ENCODE results near the gene LEFTY2.

- TF ChIP-seq SETDB1 (IDR thresholded peaks at IDR 0.05; ENCODE audit: insufficient read length, low read length), result no peak
- TF ChIP-seq EGR2 (tag by site-specific recombination; IDR thresholded peaks at IDR 0.05; ENCODE audit: low read depth), result no peak
- TF ChIP-seq ZNF501 (tag by site-specific recombination; IDR thresholded peaks at IDR 0.05), result no peak
- no peak for TF ChIP-seq FEZF1 (tag by site-specific recombination; IDR thresholded peaks at IDR 0.05)
- no peak for TF ChIP-seq CTCF (tag by site-specific recombination; IDR thresholded peaks at IDR 0.05)
- TF ChIP-seq ZNF394 (tag by site-specific recombination; IDR thresholded peaks at IDR 0.05; ENCODE audit: borderline replicate concordance), result no peak
- TF ChIP-seq HOXA7 (CRISPR knock-in tag; IDR thresholded peaks at IDR 0.05; ENCODE audit: borderline replicate concordance), result no peak
- TF ChIP-seq KLF9 (tag by site-specific recombination; IDR thresholded peaks at IDR 0.05; ENCODE audit: low read depth), result no peak
- TF ChIP-seq, protein P1, sequence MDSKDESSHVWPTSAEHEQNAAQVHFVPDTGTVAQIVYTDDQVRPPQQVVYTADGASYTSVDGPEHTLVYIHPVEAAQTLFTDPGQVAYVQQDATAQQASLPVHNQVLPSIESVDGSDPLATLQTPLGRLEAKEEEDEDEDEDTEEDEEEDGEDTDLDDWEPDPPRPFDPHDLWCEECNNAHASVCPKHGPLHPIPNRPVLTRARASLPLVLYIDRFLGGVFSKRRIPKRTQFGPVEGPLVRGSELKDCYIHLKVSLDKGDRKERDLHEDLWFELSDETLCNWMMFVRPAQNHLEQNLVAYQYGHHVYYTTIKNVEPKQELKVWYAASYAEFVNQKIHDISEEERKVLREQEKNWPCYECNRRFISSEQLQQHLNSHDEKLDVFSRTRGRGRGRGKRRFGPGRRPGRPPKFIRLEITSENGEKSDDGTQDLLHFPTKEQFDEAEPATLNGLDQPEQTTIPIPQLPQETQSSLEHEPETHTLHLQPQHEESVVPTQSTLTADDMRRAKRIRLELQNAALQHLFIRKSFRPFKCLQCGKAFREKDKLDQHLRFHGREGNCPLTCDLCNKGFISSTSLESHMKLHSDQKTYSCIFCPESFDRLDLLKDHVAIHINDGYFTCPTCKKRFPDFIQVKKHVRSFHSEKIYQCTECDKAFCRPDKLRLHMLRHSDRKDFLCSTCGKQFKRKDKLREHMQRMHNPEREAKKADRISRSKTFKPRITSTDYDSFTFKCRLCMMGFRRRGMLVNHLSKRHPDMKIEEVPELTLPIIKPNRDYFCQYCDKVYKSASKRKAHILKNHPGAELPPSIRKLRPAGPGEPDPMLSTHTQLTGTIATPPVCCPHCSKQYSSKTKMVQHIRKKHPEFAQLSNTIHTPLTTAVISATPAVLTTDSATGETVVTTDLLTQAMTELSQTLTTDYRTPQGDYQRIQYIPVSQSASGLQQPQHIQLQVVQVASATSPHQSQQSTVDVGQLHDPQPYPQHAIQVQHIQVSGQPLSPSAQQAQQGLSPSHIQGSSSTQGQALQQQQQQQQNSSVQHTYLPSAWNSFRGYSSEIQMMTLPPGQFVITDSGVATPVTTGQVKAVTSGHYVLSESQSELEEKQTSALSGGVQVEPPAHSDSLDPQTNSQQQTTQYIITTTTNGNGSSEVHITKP (tag by site-specific recombination; IDR thresholded peaks at IDR 0.05), result no peak
- TF ChIP-seq ZNF629 (tag by site-specific recombination; IDR thresholded peaks at IDR 0.05), result no peak
These were observed 31.5 kb upstream of the LEFTY2 start for GRCh38 chr1:225972344-225973152.

All from HEK293 (cell line).